HepG2 (cell line): ENCODE measurements around the gene NTN3. TPM values are rescaled to one million over a fixed set of nuclear protein-coding genes. Genes with fewer than 3 reads are reported as not detected.

Source experiments
- ATAC-seq: fragments of 200-7000 bp; cut with Tn5 transposase; 3 replicates; pipeline ENCODE4 v1.9.1; 2020; ENCODE audit warnings: mild to moderate bottlenecking, moderate library complexity
- BruUV-seq: library from RNA; stranded (reverse); fragments of 400-500 nt; replicated peaks from 2 replicates; lab custom pipeline; 2021; lab: Mats Ljungman, UMichigan
- CTCF ChIA-PET: fragments of 300-600 bp; formaldehyde crosslinking; extraction: SDS; loops from one replicate; lab custom pipeline; 2021; ENCODE audit warnings: low total read pairs, inconsistent platforms, low intra/inter-chr PET ratio; lab: Yijun Ruan, JAX
- POLR2A ChIA-PET: fragments of 350-600 bp; sonication (Branson Sonifier 250); formaldehyde crosslinking; loops from one replicate; lab custom pipeline; 2020; ENCODE audit warnings: antibody characterized with exemption, inconsistent platforms; lab: Yijun Ruan, JAX
- DNase-seq: peaks from one replicate; pipeline ENCODE4 v3.0.0-alpha.2; 2015; ENCODE audit warnings: low spot score
- FAIRE-seq: peaks from 3 replicates; lab custom pipeline; 2011; peaks lifted over from hg19 to GRCh38; lab: Jason Lieb, UNC
- H2AFZ ChIP-seq: one replicate; pipeline ENCODE4 v1.6.1; 2011; ENCODE audit warnings: low read length, inconsistent platforms
- H3K27ac ChIP-seq: fragments of 300-600 bp; 3 replicates; pipeline ENCODE4 v1.8.0; 2011; ENCODE audit warnings: mixed run types, mild to moderate bottlenecking, mixed read lengths, low read length, inconsistent platforms; ENCODE audit not compliant: insufficient read depth; ENCODE audit errors: extremely low read length
- H3K27me3 ChIP-seq, 2 experiments: fragments of 200-600 bp in 1 of 2; 2 replicates in 1 of 2; 3 replicates in 1 of 2; pipeline versions ENCODE4 v1.6.0 to v1.8.0; 2011; ENCODE audit warnings: low read length in 2 of 2, mild to moderate bottlenecking in 2 of 2, moderate library complexity in 2 of 2, inconsistent platforms in 1 of 2; ENCODE audit not compliant: insufficient read depth in 2 of 2, control insufficient read depth in 1 of 2
- H3K36me3 ChIP-seq, 2 experiments: fragments of 200-600 bp in 1 of 2; replicated peaks in 1 of 2; 2 replicates in 1 of 2; 3 replicates in 1 of 2; pipeline versions ENCODE4 v1.5.1 to v1.8.0; 2011; ENCODE audit warnings: low read length in 2 of 2, inconsistent platforms in 1 of 2; ENCODE audit not compliant: insufficient read depth in 2 of 2, control insufficient read depth in 1 of 2
- H3K4me1 ChIP-seq: 2 replicates; pipeline ENCODE4 v1.5.1; 2012; ENCODE audit warnings: low read length, inconsistent platforms; ENCODE audit not compliant: insufficient read depth
- H3K4me2 ChIP-seq: 2 replicates; pipeline ENCODE4 v1.6.0; 2011; ENCODE audit warnings: low read depth, low read length, inconsistent platforms
- H3K4me3 ChIP-seq, 3 experiments: fragments of 200-600 bp in 1 of 3; sonication (generic), shearing (Covaris generic) in 1 of 3; replicated peaks in 1 of 3; 2 replicates each; pipeline ENCODE4 v1.5.1; 2011 to 2016; ENCODE audit warnings: low read length in 3 of 3, inconsistent platforms in 2 of 3, low read depth in 2 of 3, mild to moderate bottlenecking in 2 of 3, control low read depth in 1 of 3, mixed read lengths in 1 of 3; ENCODE audit not compliant: insufficient read depth in 1 of 3
- H3K79me2 ChIP-seq: one replicate; pipeline ENCODE4 v1.6.1; 2011; ENCODE audit warnings: low read length, inconsistent platforms; ENCODE audit not compliant: insufficient read depth
- H3K9ac ChIP-seq: 2 replicates; pipeline ENCODE4 v1.6.0; 2011; ENCODE audit warnings: mild to moderate bottlenecking, low read depth, low read length, inconsistent platforms; ENCODE audit not compliant: insufficient read depth
- H3K9me3 ChIP-seq: 2 replicates; pipeline ENCODE4 v1.5.1; 2012; ENCODE audit warnings: mild to moderate bottlenecking, low read length
- H4K20me1 ChIP-seq: 2 replicates; pipeline ENCODE4 v1.6.0; 2011; ENCODE audit warnings: inconsistent platforms, mild to moderate bottlenecking, low read length, moderate library complexity; ENCODE audit not compliant: insufficient read depth
- AGO1 ChIP-seq: fragments of 200-400 bp; formaldehyde crosslinking; IDR thresholded peaks from 2 replicates; pipeline ENCODE4 v1.6.1; 2017; ENCODE audit warnings: mild to moderate bottlenecking, low read depth, low read length, moderate library complexity; ENCODE audit not compliant: poor library complexity, severe bottlenecking
- CBX5 ChIP-seq: sonication (generic); formaldehyde crosslinking; IDR thresholded peaks from 2 replicates; pipeline ENCODE4 v1.4.0; 2020; ENCODE audit warnings: missing genetic modification reagents, borderline replicate concordance
- ELF3 ChIP-seq: IDR thresholded peaks from 2 replicates; pipeline ENCODE4 v1.6.1; 2016; ENCODE audit warnings: missing genetic modification reagents, missing compliant biosample characterization
- GZF1 ChIP-seq: sonication (generic); formaldehyde crosslinking; IDR thresholded peaks from 2 replicates; pipeline ENCODE4 v1.5.1; 2020; ENCODE audit warnings: mild to moderate bottlenecking, missing genetic modification reagents
- KDM5A ChIP-seq: fragments of 200-600 bp; sonication (generic); IDR thresholded peaks from 2 replicates; pipeline ENCODE4 v1.7.0; 2018; ENCODE audit warnings: antibody characterized with exemption, mild to moderate bottlenecking, low read length, borderline replicate concordance
- MYC ChIP-seq: sonication (generic); formaldehyde crosslinking; IDR thresholded peaks from 2 replicates; pipeline ENCODE4 v1.9.0; 2021; ENCODE audit warnings: missing genetic modification reagents, borderline replicate concordance
- NCOA5 ChIP-seq: sonication (generic); formaldehyde crosslinking; IDR thresholded peaks from 2 replicates; pipeline ENCODE4 v1.4.0; 2020; ENCODE audit warnings: missing genetic modification reagents
- NFE2L2 ChIP-seq: fragments of 150-350 bp; IDR thresholded peaks from 2 replicates; pipeline ENCODE4 v1.6.1; 2014; ENCODE audit warnings: low read length
- NPAS2 ChIP-seq: sonication (generic); formaldehyde crosslinking; IDR thresholded peaks from 2 replicates; pipeline ENCODE4 v1.8.0; 2022; ENCODE audit warnings: mild to moderate bottlenecking, missing genetic modification reagents, borderline replicate concordance
- POGK ChIP-seq: sonication (generic); formaldehyde crosslinking; conservative IDR thresholded peaks from 2 replicates; pipeline ENCODE4 v1.8.0; 2022; ENCODE audit warnings: mild to moderate bottlenecking, moderate library complexity, missing genetic modification reagents
- POLR2A ChIP-seq, 2 experiments: IDR thresholded peaks; 2 replicates each; pipeline ENCODE4 v1.6.1; 2011; ENCODE audit warnings: low read depth in 2 of 2, low read length in 2 of 2, mild to moderate bottlenecking in 1 of 2, moderate library complexity in 1 of 2; ENCODE audit not compliant: insufficient read depth in 1 of 2
- PRPF4 ChIP-seq: fragments of 200-400 bp; formaldehyde crosslinking; IDR thresholded peaks from 2 replicates; pipeline ENCODE4 v1.6.1; 2016; ENCODE audit warnings: low read length, low read depth; ENCODE audit not compliant: poor library complexity, severe bottlenecking
- SAFB2 ChIP-seq: sonication (generic); formaldehyde crosslinking; IDR thresholded peaks from 2 replicates; pipeline ENCODE4 v1.5.1; 2020; ENCODE audit warnings: missing genetic modification reagents, low read depth, mild to moderate bottlenecking, borderline replicate concordance
- SALL1 ChIP-seq: sonication (generic); formaldehyde crosslinking; IDR thresholded peaks from 2 replicates; pipeline ENCODE4 v1.8.0; 2022; ENCODE audit warnings: mild to moderate bottlenecking, missing genetic modification reagents
- SP2 ChIP-seq: sonication (generic); formaldehyde crosslinking; IDR thresholded peaks from 2 replicates; pipeline ENCODE4 v1.5.1; 2020; ENCODE audit warnings: mild to moderate bottlenecking, missing genetic modification reagents
- SP5 ChIP-seq: IDR thresholded peaks from 2 replicates; pipeline ENCODE4 v1.6.1; 2016; ENCODE audit warnings: low read depth, borderline replicate concordance
- SRY ChIP-seq: sonication (generic); formaldehyde crosslinking; IDR thresholded peaks from 2 replicates; pipeline ENCODE4 v1.8.0; 2022; ENCODE audit warnings: mild to moderate bottlenecking, missing genetic modification reagents
- THAP9 ChIP-seq: sonication (generic); formaldehyde crosslinking; IDR thresholded peaks from 2 replicates; pipeline ENCODE4; 2020; ENCODE audit warnings: missing genetic modification reagents, mild to moderate bottlenecking, borderline replicate concordance
- XRCC5 ChIP-seq: fragments of 200-400 bp; formaldehyde crosslinking; optimal IDR thresholded peaks from 2 replicates; pipeline ENCODE3; 2017; ENCODE audit warnings: mild to moderate bottlenecking, low read length
- ZNF605 ChIP-seq: sonication (generic); formaldehyde crosslinking; IDR thresholded peaks from 2 replicates; pipeline ENCODE4 v1.8.0; 2022; ENCODE audit warnings: mild to moderate bottlenecking, missing genetic modification reagents
- ZNF776 ChIP-seq: sonication (generic); formaldehyde crosslinking; IDR thresholded peaks from 2 replicates; pipeline ENCODE4 v1.4.0; 2020; ENCODE audit warnings: mild to moderate bottlenecking, missing genetic modification reagents
- WGBS: methylation state at CpG from one replicate; pipeline ENCODE4 v1.1.6; 2017; ENCODE audit warnings: low lambda C conversion rate; 5-methylcytosine and 5-hydroxymethylcytosine counted together
- in situ Hi-C: cut with HindIII; loops from 2 replicates; pipeline ENCODE4 v1.10.0; 2017; ENCODE audit warnings: low pct_unique_long_range_greater_than_20kb; ENCODE audit not compliant: extremely low pct_ligation_motif_present
- intact Hi-C: fragments of 100-400 bp; cut with micrococcal nuclease; formaldehyde crosslinking; loops from one replicate; pipeline ENCODE4 v1.10.0; 2022; ENCODE audit not compliant: unreplicated experiment
- polyA plus RNA-seq, 8 experiments: library from polyadenylated mRNA; depleted of rRNA in 3 of 8; stranded (reverse) in 7 of 8; unstranded in 1 of 8; fragments of >200 nt; fragmentation: Illumina TruSeq in 4 of 8; extraction: Trizol in 4 of 8; gene quantifications; 2 replicates each; pipeline versions ENCODE4 v1.2.1 to v1.2.3, GENCODE V29; 2011 to 2016; ENCODE audit warnings: low read depth in 4 of 8, missing spikeins in 1 of 8, mixed read lengths in 1 of 8; ENCODE audit not compliant: insufficient read depth in 1 of 8
- total RNA-seq, 5 experiments: library from RNA; depleted of rRNA; stranded (reverse); fragments of >200 nt; fragmentation: Illumina TruSeq; extraction: Trizol; gene quantifications; 2 replicates each; pipeline ENCODE4 v1.2.3, GENCODE V29; 2016; ENCODE audit warnings: low read depth in 1 of 5
- TF ChIP-seq, protein P1 (sequence below): sonication (generic); formaldehyde crosslinking; IDR thresholded peaks from 2 replicates; pipeline ENCODE4 v1.4.0; 2020; ENCODE audit warnings: mild to moderate bottlenecking, missing genetic modification reagents

NTN3 gene
- total and polyA plus RNA-seq, 2 of the 13 experiments (the other 11 are each of a cell fraction or from before 2014, with no cell fraction given): 0.09 to 0.20 TPM

DNA sequence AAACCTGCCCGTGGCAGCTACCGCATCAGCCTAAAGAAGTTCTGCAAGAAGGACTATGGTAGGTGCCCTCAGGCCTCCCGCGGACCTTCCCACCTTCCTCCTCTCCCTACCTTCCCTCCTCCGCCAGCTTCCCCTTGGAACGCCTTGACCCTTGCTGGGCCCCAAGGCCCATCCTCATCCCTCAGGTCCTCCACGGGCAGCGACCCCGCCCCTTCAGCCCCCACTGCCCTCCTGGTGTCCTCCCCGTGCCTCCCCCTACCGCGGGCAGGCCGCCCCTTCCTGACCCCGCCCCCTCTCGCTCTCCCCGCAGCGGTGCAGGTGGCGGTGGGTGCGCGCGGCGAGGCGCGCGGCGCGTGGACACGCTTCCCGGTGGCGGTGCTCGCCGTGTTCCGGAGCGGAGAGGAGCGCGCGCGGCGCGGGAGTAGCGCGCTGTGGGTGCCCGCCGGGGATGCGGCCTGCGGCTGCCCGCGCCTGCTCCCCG is 2.4 kb downstream of the NTN3 start:
- ATAC-seq (no peak), FAIRE-seq (no peak), DNase-seq (no peak)
- H3K4me1 ChIP-seq: peaks cover 74% of the 10 kb centered on the region
- no peaks in the 10 kb centered on the region for H3K36me3 ChIP-seq
- H3K27ac ChIP-seq: no peak overlapping the region
- H4K20me1 ChIP-seq: peaks cover 14% of the 10 kb centered on the region
- no peak overlapping the region for H2AFZ ChIP-seq
- H3K4me3 ChIP-seq: peak overlapping the region; percentile 38 to 85 (median 79); a peak in 5 of 6 replicates
- BruUV-seq: no TSS peak
- intact Hi-C loops (loop anchor here (5.0 kb wide), 1 partner anchor 41 kb away; no protein-coding TSS in a partner anchor), in situ Hi-C loops (no loop called here)
- peaks cover 9% of the 10 kb centered on the region for H3K79me2 ChIP-seq
- ChIA-PET POLR2A (no interaction called here), CTCF (no interaction called here)
- peak overlapping the region; percentile 89 for H3K4me2 ChIP-seq
- no peak overlapping the region for H3K9ac ChIP-seq
- no peaks in the 10 kb centered on the region for H3K9me3 ChIP-seq
- peaks cover 8 to 22% of the 10 kb centered on the region in 2 experiments for H3K27me3 ChIP-seq
- WGBS: 1% methylated on average over 16 of the region's 49 CpGs
- TF ChIP-seq POLR2A (IDR thresholded peaks at IDR 0.05; ENCODE audit: insufficient read depth in 1 of 2, low read depth in 2 of 2, low read length in 2 of 2) (0 out of 4 replicates have a peak, but pooled peaks of 1 of the 2 experiments have one; percentile 31), NCOA5 (CRISPR knock-in tag) (no peak), SALL1 (CRISPR knock-in tag) (peak; percentile 6; the same call in 1 of the 2 replicates), ZNF776 (CRISPR knock-in tag) (no peak), MYC (CRISPR knock-in tag) (peak; percentile 10; the same call in 1 of the 2 replicates), PRPF4 (no peak), AGO1 (no peak), KDM5A (no peak), SP5 (CRISPR knock-in tag) (peak; percentile 34; the same call in 1 of the 2 replicates), ZNF605 (no peak), POGK (CRISPR knock-in tag) (no peak), NPAS2 (CRISPR knock-in tag) (no peak), XRCC5 (no peak), SP2 (0 out of 2 replicates have a peak, but pooled peaks have one; percentile 0), CBX5 (CRISPR knock-in tag) (0 out of 2 replicates have a peak, but pooled peaks have one; percentile 20), GZF1 (CRISPR knock-in tag) (no peak), SRY (peak; percentile 12; the same call in 1 of the 2 replicates), THAP9 (no peak), SAFB2 (no peak), NFE2L2 (no peak), ELF3 (no peak)
- TF ChIP-seq, protein P1, sequence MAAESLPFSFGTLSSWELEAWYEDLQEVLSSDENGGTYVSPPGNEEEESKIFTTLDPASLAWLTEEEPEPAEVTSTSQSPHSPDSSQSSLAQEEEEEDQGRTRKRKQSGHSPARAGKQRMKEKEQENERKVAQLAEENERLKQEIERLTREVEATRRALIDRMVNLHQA (CRISPR knock-in tag): no peak
